Trophoblast cell (in vitro differentiated cells and primary cell): ENCODE measurements around the gene CIAO2B.
A peak's percentile ranks its signal among the peaks of the same experiment; 100 is the strongest.

Experiments
- DNase-seq, 2 donors: peaks; one replicate each; pipeline ENCODE4 v3.0.0-alpha.2; 2016
- H2AFZ ChIP-seq: 2 replicates; pipeline ENCODE4 v1.6.1; 2013; ENCODE audit warnings: low read length, moderate library complexity, mild to moderate bottlenecking; ENCODE audit not compliant: insufficient read depth, poor library complexity
- H2AK5ac ChIP-seq: 2 replicates; pipeline ENCODE4 v1.6.1; 2013; ENCODE audit warnings: mild to moderate bottlenecking, low read length
- H2BK120ac ChIP-seq: 2 replicates; pipeline ENCODE4 v1.6.1; 2013; ENCODE audit warnings: low read length, mild to moderate bottlenecking, moderate library complexity; ENCODE audit not compliant: insufficient read depth, poor library complexity
- H2BK12ac ChIP-seq: 2 replicates; pipeline ENCODE4 v1.6.1; 2013; ENCODE audit warnings: mild to moderate bottlenecking, low read length, moderate library complexity
- H2BK5ac ChIP-seq: 2 replicates; pipeline ENCODE4 v1.6.1; 2013; ENCODE audit warnings: low read length, low read depth, moderate library complexity, mild to moderate bottlenecking; ENCODE audit not compliant: poor library complexity
- H3K14ac ChIP-seq: 2 replicates; pipeline ENCODE4 v1.6.1; 2013; ENCODE audit warnings: mild to moderate bottlenecking, low read length
- H3K18ac ChIP-seq: 2 replicates; pipeline ENCODE4 v1.6.1; 2013; ENCODE audit warnings: mild to moderate bottlenecking, low read length
- H3K23ac ChIP-seq: 2 replicates; pipeline ENCODE4 v1.6.1; 2013; ENCODE audit warnings: low read length
- H3K27ac ChIP-seq: 2 replicates; pipeline ENCODE4 v1.5.1; 2013; ENCODE audit warnings: low read depth, mild to moderate bottlenecking, inconsistent platforms, low read length, moderate library complexity
- H3K27me3 ChIP-seq: 2 replicates; pipeline ENCODE4 v1.6.1; 2013; ENCODE audit warnings: inconsistent platforms, mild to moderate bottlenecking, low read length, moderate library complexity; ENCODE audit not compliant: insufficient read depth
- H3K36me3 ChIP-seq, 2 experiments: 1 replicate in 1 of 2; 2 replicates in 1 of 2; pipeline ENCODE4 v1.6.1; 2013; ENCODE audit warnings: low read length in 2 of 2, mild to moderate bottlenecking in 2 of 2, moderate library complexity in 1 of 2; ENCODE audit not compliant: insufficient read depth in 2 of 2, control insufficient read depth in 1 of 2
- H3K4ac ChIP-seq: 2 replicates; pipeline ENCODE4 v1.6.1; 2013; ENCODE audit warnings: low read depth, mild to moderate bottlenecking, low read length, moderate library complexity
- H3K4me1 ChIP-seq, 2 experiments: 1 replicate in 1 of 2; 2 replicates in 1 of 2; pipeline ENCODE4 v1.6.1; 2013; ENCODE audit warnings: low read length in 2 of 2, mild to moderate bottlenecking in 2 of 2, moderate library complexity in 1 of 2; ENCODE audit not compliant: insufficient read depth in 2 of 2, control insufficient read depth in 1 of 2
- H3K4me2 ChIP-seq: 2 replicates; pipeline ENCODE4 v1.6.1; 2013; ENCODE audit warnings: inconsistent platforms, mild to moderate bottlenecking, low read length, moderate library complexity
- H3K4me3 ChIP-seq: 2 replicates; pipeline ENCODE4 v1.5.1; 2013; ENCODE audit warnings: mild to moderate bottlenecking, low read depth, low read length, inconsistent platforms
- H3K79me1 ChIP-seq: one replicate; pipeline ENCODE4 v1.6.1; 2013; ENCODE audit warnings: low read length
- H3K79me2 ChIP-seq: 2 replicates; pipeline ENCODE4 v1.6.1; 2013; ENCODE audit warnings: low read length, mild to moderate bottlenecking; ENCODE audit not compliant: control insufficient read depth, insufficient read depth, poor library complexity
- H3K9ac ChIP-seq: 2 replicates; pipeline ENCODE4 v1.6.1; 2013; ENCODE audit warnings: mild to moderate bottlenecking, low read length
- H3K9me3 ChIP-seq: 2 replicates; pipeline ENCODE4 v1.6.1; 2013; ENCODE audit warnings: low read depth, mild to moderate bottlenecking, control low read depth, inconsistent platforms, low read length; ENCODE audit not compliant: insufficient read depth
- H4K12ac ChIP-seq: 2 replicates; pipeline ENCODE4 v1.6.1; 2013; ENCODE audit warnings: low read depth, mild to moderate bottlenecking, low read length, moderate library complexity
- H4K8ac ChIP-seq: 2 replicates; pipeline ENCODE4 v1.6.1; 2013; ENCODE audit warnings: low read depth, mild to moderate bottlenecking, low read length, moderate library complexity
- H4K91ac ChIP-seq: one replicate; pipeline ENCODE4 v1.6.1; 2013; ENCODE audit warnings: low read depth, mild to moderate bottlenecking, low read length, moderate library complexity
- WGBS: extraction: QIAGEN DNeasy Blood & Tissue Kit; methylation state at CpG from one replicate; pipeline ENCODE4 v1.1.7; 2013; ENCODE audit warnings: missing lambda C conversion rate; ENCODE audit not compliant: insufficient read length, insufficient coverage; ENCODE audit errors: extremely low coverage; 5-methylcytosine and 5-hydroxymethylcytosine counted together

The CIAO2B gene

DNA sequence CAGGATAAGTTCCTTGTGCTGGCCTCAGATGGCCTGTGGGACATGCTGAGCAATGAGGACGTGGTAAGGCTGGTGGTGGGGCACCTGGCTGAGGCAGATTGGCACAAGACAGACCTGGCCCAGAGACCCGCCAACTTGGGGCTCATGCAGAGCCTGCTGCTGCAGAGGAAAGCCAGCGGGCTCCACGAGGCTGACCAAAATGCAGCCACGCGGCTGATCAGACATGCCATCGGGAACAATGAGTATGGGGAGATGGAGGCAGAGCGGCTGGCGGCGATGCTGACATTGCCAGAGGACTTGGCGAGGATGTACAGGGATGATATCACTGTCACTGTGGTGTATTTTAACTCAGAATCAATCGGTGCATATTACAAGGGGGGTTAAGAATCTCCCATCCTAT is 48.7 kb downstream of the CIAO2B start:
- Histone ChIP-seq H3K79me1 (peaks cover 6% of the 10 kb centered on the region), H3K4me3 (no peak overlapping the region), H3K4me1 (peaks cover 11 to 19% of the 10 kb centered on the region in 2 experiments), H3K27me3 (no peaks in the 10 kb centered on the region), H4K8ac (no peak overlapping the region), H2BK12ac (no peak overlapping the region), H3K36me3 (peaks cover 14 to 15% of the 10 kb centered on the region in 2 experiments), H4K91ac (no peak overlapping the region), H2BK120ac (no peak overlapping the region), H2BK5ac (no peak overlapping the region), H3K18ac (no peak overlapping the region), H4K12ac (no peak overlapping the region), H2AK5ac (peak overlapping the region; percentile 26), H3K9ac (no peak overlapping the region), H3K14ac (no peak overlapping the region), H2AFZ (no peak overlapping the region), H3K23ac (no peak overlapping the region), H3K4me2 (no peak overlapping the region), H3K27ac (no peak overlapping the region), H3K9me3 (no peaks in the 10 kb centered on the region), H3K79me2 (peaks cover 5% of the 10 kb centered on the region), H3K4ac (no peak overlapping the region)
- no peak for DNase-seq
- no CpG with 5 or more reads among the region's 12 CpGs for WGBS

DNA sequence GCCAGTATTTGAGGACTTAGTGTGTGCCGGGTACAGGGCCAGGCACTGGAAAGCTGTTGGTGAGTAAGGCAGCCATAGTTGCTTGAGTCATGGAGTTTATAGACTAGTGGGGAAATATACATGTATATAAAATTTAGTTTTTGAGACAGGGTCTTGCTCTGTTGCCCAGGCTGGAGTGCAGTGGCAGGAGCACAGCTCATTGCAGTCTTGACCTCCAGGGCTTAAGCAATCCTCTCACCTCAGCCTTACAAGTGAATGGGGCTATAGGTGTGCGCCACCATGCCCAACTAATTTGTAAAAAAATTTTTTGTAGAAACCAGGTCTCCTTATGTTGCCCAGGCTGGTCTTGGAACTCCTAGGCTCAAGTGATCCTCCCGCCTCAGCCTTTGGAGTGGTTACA is 51.5 kb downstream of the CIAO2B start:
- no peak overlapping the region for H3K18ac ChIP-seq
- H3K23ac ChIP-seq = no peak overlapping the region
- no peak overlapping the region for H2BK12ac ChIP-seq
- no peak overlapping the region for H2BK120ac ChIP-seq
- H2BK5ac ChIP-seq = no peak overlapping the region
- H3K79me1 ChIP-seq = peaks cover 10% of the 10 kb centered on the region
- H2AFZ ChIP-seq = no peak overlapping the region
- H3K4me3 ChIP-seq = no peak overlapping the region
- H3K27ac ChIP-seq = no peak overlapping the region
- WGBS = no CpG with 5 or more reads among the region's 3 CpGs
- no peak overlapping the region for H4K91ac ChIP-seq
- H2AK5ac ChIP-seq = no peak overlapping the region
- DNase-seq = peak in 1 of 2 donors; percentile 14
- H3K14ac ChIP-seq = no peak overlapping the region
- H3K9me3 ChIP-seq = no peaks in the 10 kb centered on the region
- no peak overlapping the region for H4K8ac ChIP-seq
- H4K12ac ChIP-seq = no peak overlapping the region
- no peak overlapping the region for H3K4ac ChIP-seq
- H3K4me2 ChIP-seq = no peak overlapping the region
- H3K27me3 ChIP-seq = no peaks in the 10 kb centered on the region
- H3K9ac ChIP-seq = no peak overlapping the region
- H3K4me1 ChIP-seq = peaks cover 14 to 18% of the 10 kb centered on the region in 2 experiments
- H3K36me3 ChIP-seq = peaks cover 14 to 15% of the 10 kb centered on the region in 2 experiments
- peaks cover 5% of the 10 kb centered on the region for H3K79me2 ChIP-seq
